Stimulated activated effector memory CD8-positive, alpha-beta T cell treated with anti-CD3 and anti-CD28 coated beads, Interleukin-12 subunit alpha, Interleukin-12 subunit beta, amount 100 ng/mL, for 72 hours (primary cell): ENCODE results near the gene IMPDH2.
A peak's percentile ranks its signal among the peaks of the same experiment; 100 is the strongest.

Experiments
- ATAC-seq: fragments of 150-1000 bp; cut with Tn5 transposase; 2 replicates; pipeline ENCODE4 v1.10.0; 2021
- DNase-seq, 2 donors: peaks; one replicate each; pipeline ENCODE4 v3.0.0; 2021 to 2022; ENCODE audit warnings: low spot score in 2 of 2
- H3K27ac Mint-ChIP-seq: one replicate; pipeline ENCODE4 v1.8.0; 2022; ENCODE audit warnings: mild to moderate bottlenecking, mixed read lengths
- H3K36me3 Mint-ChIP-seq: one replicate; pipeline ENCODE4 v1.8.0; 2022; ENCODE audit warnings: mild to moderate bottlenecking, mixed read lengths
- H3K4me1 Mint-ChIP-seq: one replicate; pipeline ENCODE4 v1.8.0; 2022; ENCODE audit warnings: mixed read lengths
- H3K4me3 Mint-ChIP-seq: one replicate; pipeline ENCODE4 v1.8.0; 2022; ENCODE audit warnings: mild to moderate bottlenecking, mixed read lengths
- H3K9me3 Mint-ChIP-seq: one replicate; pipeline ENCODE4 v1.8.0; 2022; ENCODE audit warnings: mixed read lengths

Gene IMPDH2

GRCh38 chr3:49028673-49029562 is at the start of gene IMPDH2:
TSS of gene IMPDH2 (minus strand) at chr3:49029398. CDS start at chr3:49029350, 48 bp downstream.
- H3K36me3 Mint-ChIP-seq = peaks cover 100% of the 10 kb centered on the region
- ATAC-seq (peak; percentile 96), DNase-seq (peak; percentile 94 to 96)
- peaks cover 55% of the 10 kb centered on the region for H3K4me1 Mint-ChIP-seq
- no peaks in the 10 kb centered on the region for H3K9me3 Mint-ChIP-seq
- H3K4me3 Mint-ChIP-seq = peak within 1 kb of the TSS; percentile 94
- peak within 1 kb of the TSS; percentile 99 for H3K27ac Mint-ChIP-seq

GRCh38 chr3:49076646-49077045 is 47.4 kb upstream of the IMPDH2 start:
- no peak overlapping the region for H3K27ac Mint-ChIP-seq
- no peaks in the 10 kb centered on the region for H3K4me1 Mint-ChIP-seq
- ATAC-seq (no peak), DNase-seq (no peak)
- peaks cover 99% of the 10 kb centered on the region for H3K36me3 Mint-ChIP-seq
- no peaks in the 10 kb centered on the region for H3K9me3 Mint-ChIP-seq
- H3K4me3 Mint-ChIP-seq = no peak overlapping the region

GRCh38 chr3:49076116-49076515 is 46.9 kb upstream of the IMPDH2 start:
- no peaks in the 10 kb centered on the region for H3K4me1 Mint-ChIP-seq
- ATAC-seq (no peak), DNase-seq (no peak)
- no peak overlapping the region for H3K4me3 Mint-ChIP-seq
- H3K9me3 Mint-ChIP-seq = no peaks in the 10 kb centered on the region
- H3K36me3 Mint-ChIP-seq = peaks cover 100% of the 10 kb centered on the region
- no peak overlapping the region for H3K27ac Mint-ChIP-seq

GRCh38 chr3:49058011-49058410 is 28.8 kb upstream of the IMPDH2 start:
- Mint-ChIP-seq H3K4me3 (no peak overlapping the region), H3K4me1 (peaks cover 8% of the 10 kb centered on the region), H3K9me3 (no peaks in the 10 kb centered on the region), H3K27ac (no peak overlapping the region), H3K36me3 (peaks cover 100% of the 10 kb centered on the region)
- DNase-seq (no peak), ATAC-seq (no peak)

GRCh38 chr3:49057268-49057667 is 28.1 kb upstream of the IMPDH2 start:
- Mint-ChIP-seq H3K9me3 (no peaks in the 10 kb centered on the region), H3K36me3 (peaks cover 100% of the 10 kb centered on the region), H3K27ac (no peak overlapping the region), H3K4me3 (no peak overlapping the region), H3K4me1 (peaks cover 8% of the 10 kb centered on the region)
- ATAC-seq (peak; percentile 28), DNase-seq (no peak)

GRCh38 chr3:49054344-49054862 is 25.2 kb upstream of the IMPDH2 start:
- DNase-seq (no peak), ATAC-seq (no peak)
- peaks cover 100% of the 10 kb centered on the region for H3K36me3 Mint-ChIP-seq
- H3K9me3 Mint-ChIP-seq = no peaks in the 10 kb centered on the region
- H3K27ac Mint-ChIP-seq = peak overlapping the region; percentile 48
- H3K4me3 Mint-ChIP-seq = no peak overlapping the region
- peaks cover 25% of the 10 kb centered on the region for H3K4me1 Mint-ChIP-seq

- H3K4me3 Mint-ChIP-seq = no peak overlapping the region
- H3K36me3 Mint-ChIP-seq = peaks cover 100% of the 10 kb centered on the region
- no peaks in the 10 kb centered on the region for H3K9me3 Mint-ChIP-seq
- ATAC-seq (no peak), DNase-seq (no peak)
- peak overlapping the region; percentile 48 for H3K27ac Mint-ChIP-seq
- peaks cover 25% of the 10 kb centered on the region for H3K4me1 Mint-ChIP-seq
Observed at GRCh38 chr3:49053543-49053942, 24.3 kb upstream of the IMPDH2 start.

- Mint-ChIP-seq H3K4me1 (no peaks in the 10 kb centered on the region), H3K36me3 (peaks cover 100% of the 10 kb centered on the region), H3K27ac (peak overlapping the region; percentile 57), H3K4me3 (no peak overlapping the region), H3K9me3 (no peaks in the 10 kb centered on the region)
- no peak for DNase-seq
- ATAC-seq = no peak
Observed at GRCh38 chr3:49035281-49035680, 6.1 kb upstream of the IMPDH2 start.

GRCh38 chr3:49034650-49035049 is 5.5 kb upstream of the IMPDH2 start:
- DNase-seq = no peak
- Mint-ChIP-seq H3K4me3 (no peak overlapping the region), H3K4me1 (peaks cover 1% of the 10 kb centered on the region), H3K36me3 (peaks cover 100% of the 10 kb centered on the region), H3K27ac (peak overlapping the region; percentile 57), H3K9me3 (no peaks in the 10 kb centered on the region)
- no peak for ATAC-seq

GRCh38 chr3:49032646-49033304 is 3.6 kb upstream of the IMPDH2 start:
- ATAC-seq (no peak), DNase-seq (no peak)
- H3K27ac Mint-ChIP-seq = no peak overlapping the region
- no peak overlapping the region for H3K4me3 Mint-ChIP-seq
- peaks cover 20% of the 10 kb centered on the region for H3K4me1 Mint-ChIP-seq
- peaks cover 100% of the 10 kb centered on the region for H3K36me3 Mint-ChIP-seq
- no peaks in the 10 kb centered on the region for H3K9me3 Mint-ChIP-seq

- Mint-ChIP-seq H3K27ac (peak overlapping the region; percentile 99), H3K4me3 (no peak overlapping the region)
Observed at GRCh38 chr3:49030321-49030720, 1.1 kb upstream of the IMPDH2 start.

GRCh38 chr3:49029563-49029884 is 326 bp upstream of the IMPDH2 start:
- peaks cover 100% of the 10 kb centered on the region for H3K36me3 Mint-ChIP-seq
- peak overlapping the region; percentile 94 for H3K4me3 Mint-ChIP-seq
- no peak for DNase-seq
- no peaks in the 10 kb centered on the region for H3K9me3 Mint-ChIP-seq
- peaks cover 49% of the 10 kb centered on the region for H3K4me1 Mint-ChIP-seq
- no peak for ATAC-seq
- H3K27ac Mint-ChIP-seq = peak overlapping the region; percentile 99

More at GRCh38 chr3:49030321-49030720, 1.1 kb upstream of the IMPDH2 start:
- Mint-ChIP-seq H3K4me1 (peaks cover 41% of the 10 kb centered on the region), H3K9me3 (no peaks in the 10 kb centered on the region), H3K36me3 (peaks cover 100% of the 10 kb centered on the region)
- DNase-seq (no peak), ATAC-seq (no peak)

- H3K36me3 Mint-ChIP-seq = peaks cover 100% of the 10 kb centered on the region
- H3K4me3 Mint-ChIP-seq = peak overlapping the region; percentile 94
- H3K27ac Mint-ChIP-seq = peak overlapping the region; percentile 99
- ATAC-seq (no peak), DNase-seq (no peak)
- H3K9me3 Mint-ChIP-seq = no peaks in the 10 kb centered on the region
- H3K4me1 Mint-ChIP-seq = peaks cover 61% of the 10 kb centered on the region
Observed at GRCh38 chr3:49028298-49028672, 913 bp downstream of the IMPDH2 start.

- Mint-ChIP-seq H3K4me3 (peak overlapping the region; percentile 94), H3K27ac (peak overlapping the region; percentile 99), H3K36me3 (peaks cover 100% of the 10 kb centered on the region), H3K9me3 (no peaks in the 10 kb centered on the region), H3K4me1 (peaks cover 68% of the 10 kb centered on the region)
- ATAC-seq = no peak
- DNase-seq = no peak
Observed at GRCh38 chr3:49027634-49028033, 1.6 kb downstream of the IMPDH2 start.

- H3K4me3 Mint-ChIP-seq = peak overlapping the region; percentile 94
Observed at GRCh38 chr3:49026536-49026935, 2.7 kb downstream of the IMPDH2 start.

More at GRCh38 chr3:49026536-49026935, 2.7 kb downstream of the IMPDH2 start:
- peak overlapping the region; percentile 99 for H3K27ac Mint-ChIP-seq
- no peaks in the 10 kb centered on the region for H3K9me3 Mint-ChIP-seq
- DNase-seq (no peak), ATAC-seq (no peak)
- H3K4me1 Mint-ChIP-seq = peaks cover 72% of the 10 kb centered on the region
- peaks cover 98% of the 10 kb centered on the region for H3K36me3 Mint-ChIP-seq
